ENCODE data around the gene LHFPL3. TPM values are rescaled to one million over a fixed set of nuclear protein-coding genes. Genes with fewer than 3 reads are reported as not detected.

LHFPL3 gene
- total and polyA plus RNA-seq, 9 of the 15 experiments (the other 6 are each of a cell fraction or from before 2014, with no cell fraction given) = 0.21 to 0.52 TPM; not detected in 7

GRCh38 chr7:104386943-104387342 is 58.5 kb downstream of the LHFPL3 start:
- Histone ChIP-seq H4K20me1 (replicated peaks; ENCODE audit: control insufficient read depth, insufficient read depth, low read length) (no peaks in the 10 kb centered on the region), H3K4me1 (replicated peaks in 1 of 2; ENCODE audit: control insufficient read depth in 2 of 2, insufficient read depth in 2 of 2, low read length in 2 of 2) (no peaks in the 10 kb centered on the region), H3K27ac (ENCODE audit: extremely low read depth, low read depth, low read length) (no peak overlapping the region), H3K36me3 (ENCODE audit: control insufficient read depth, insufficient read depth, low read length) (no peaks in the 10 kb centered on the region), H3K4me2 (ENCODE audit: insufficient read depth, low read length) (no peak overlapping the region), H2AFZ (ENCODE audit: low read depth, low read length) (no peak overlapping the region), H3K27me3 (ENCODE audit: control insufficient read depth in 2 of 2, insufficient read depth in 2 of 2, low read length in 2 of 2) (peaks cover 0 to 5% of the 10 kb centered on the region in 2 experiments; a peak in 2 of 5 replicates), H3K9me1 (ENCODE audit: control insufficient read depth, insufficient read depth, low read length) (no peaks in the 10 kb centered on the region), H3K4me3 (no peak overlapping the region), H3K9me3 (replicated peaks; ENCODE audit: control insufficient read depth, insufficient read depth, low read depth, low read length) (no peaks in the 10 kb centered on the region), H3K9ac (ENCODE audit: insufficient read depth in 1 of 2, low read depth in 2 of 2, low read length in 2 of 2) (no peak overlapping the region), H3K79me2 (ENCODE audit: control insufficient read depth, insufficient read depth, low read length) (no peaks in the 10 kb centered on the region)
- in situ Hi-C loops (cut with MboI) = no loop called here
- TF ChIP-seq ZNF316 (IDR thresholded peaks at IDR 0.05) (peak; percentile 86), C11orf30 (IDR thresholded peaks at IDR 0.05; ENCODE audit: low read depth) (peak; percentile 67), MAFF (IDR thresholded peaks at IDR 0.05; ENCODE audit: low read length) (peak; percentile 47; the same call in 1 of the 2 replicates), MAFG (tag; conservative IDR thresholded peaks at IDR 0.05) (peak; percentile 51), ZSCAN32 (CRISPR knock-in tag; IDR thresholded peaks at IDR 0.05) (no peak), GABPB1 (CRISPR knock-in tag; IDR thresholded peaks at IDR 0.05) (no peak), HDAC2 (IDR thresholded peaks at IDR 0.05) (no peak)
- intact Hi-C loops (cut with micrococcal nuclease) = no loop called here
- ATAC-seq = no peak
- ChIA-PET POLR2A (no interaction called here), CTCF (ENCODE audit: low intra/inter-chr PET ratio) (no interaction called here)
- DNase-seq (ENCODE audit: extremely low read depth in 1 of 4, low spot score in 3 of 4) = no peak
- no TSS peak for BruUV-seq (replicated peaks)
- FAIRE-seq = no peak

- CTCF ChIA-PET (ENCODE audit: low intra/inter-chr PET ratio) = no interaction called here
- FAIRE-seq (no peak), DNase-seq (ENCODE audit: extremely low read depth in 1 of 4, low spot score in 3 of 4) (no peak), ATAC-seq (no peak)
- Histone ChIP-seq H3K4me3 (no peak overlapping the region), H3K9ac (ENCODE audit: insufficient read depth in 1 of 2, low read depth in 2 of 2, low read length in 2 of 2) (no peak overlapping the region), H3K27me3 (ENCODE audit: control insufficient read depth in 2 of 2, insufficient read depth in 2 of 2, low read length in 2 of 2) (no peaks in the 10 kb centered on the region; a peak in 1 of 5 replicates), H3K4me2 (ENCODE audit: insufficient read depth, low read length) (no peak overlapping the region), H3K4me1 (replicated peaks in 1 of 2; ENCODE audit: control insufficient read depth in 2 of 2, insufficient read depth in 2 of 2, low read length in 2 of 2) (no peaks in the 10 kb centered on the region), H3K27ac (ENCODE audit: extremely low read depth, low read depth, low read length) (no peak overlapping the region), H4K20me1 (replicated peaks; ENCODE audit: control insufficient read depth, insufficient read depth, low read length) (no peaks in the 10 kb centered on the region), H3K79me2 (ENCODE audit: control insufficient read depth, insufficient read depth, low read length) (no peaks in the 10 kb centered on the region), H2AFZ (ENCODE audit: low read depth, low read length) (no peak overlapping the region), H3K36me3 (ENCODE audit: control insufficient read depth, insufficient read depth, low read length) (no peaks in the 10 kb centered on the region), H3K9me1 (ENCODE audit: control insufficient read depth, insufficient read depth, low read length) (no peaks in the 10 kb centered on the region), H3K9me3 (replicated peaks; ENCODE audit: control insufficient read depth, insufficient read depth, low read depth, low read length) (no peaks in the 10 kb centered on the region)
- WGBS (ENCODE audit: insufficient coverage, low coverage, missing lambda C conversion rate) = 1% methylated on average over 3 of the region's 3 CpGs
- in situ Hi-C loops (cut with MboI) = no loop called here
- no TSS peak for BruUV-seq (replicated peaks)
- intact Hi-C loops (cut with micrococcal nuclease) = no loop called here
- POLR2A ChIA-PET = no interaction called here
- TF ChIP-seq CXXC5 (CRISPR knock-in tag; IDR thresholded peaks at IDR 0.05) = 0 out of 2 replicates have a peak, but pooled peaks have one; percentile 13
- TF ChIP-seq ZNF655 (CRISPR knock-in tag; IDR thresholded peaks at IDR 0.05) = no peak
- TF ChIP-seq ZNF224 (CRISPR knock-in tag; IDR thresholded peaks at IDR 0.05) = no peak
- TF ChIP-seq RHOXF2B (CRISPR knock-in tag; conservative IDR thresholded peaks at IDR 0.05) = no peak
- TF ChIP-seq TRIM28 (IDR thresholded peaks at IDR 0.05) = 0 out of 2 replicates have a peak, but pooled peaks have one; percentile 39
- no peak for TF ChIP-seq CTCFL (IDR thresholded peaks at IDR 0.05; ENCODE audit: borderline replicate concordance, insufficient read depth, low read depth, low read length, poor library complexity, severe bottlenecking)
- TF ChIP-seq CBFB (CRISPR knock-in tag; IDR thresholded peaks at IDR 0.05) = no peak
- TF ChIP-seq ATF1 (CRISPR knock-in tag; IDR thresholded peaks at IDR 0.05) = no peak
- no peak for TF ChIP-seq ATF1 (tag; IDR thresholded peaks at IDR 0.05)
- TF ChIP-seq CBX3 (IDR thresholded peaks at IDR 0.05; ENCODE audit: borderline replicate concordance in 1 of 2, low read length in 2 of 2) = peak in 1 of 2 experiments; percentile 81; a peak in 2 of 3 replicates
These were observed 59.8 kb downstream of the LHFPL3 start for GRCh38 chr7:104388222-104388621.

Data from K562 (cell line).